ENCODE results near the gene GPER1.

The GPER1 gene

GRCh38 chr7:1103009-1103788 lies 15.3 kb downstream of the GPER1 start:
- no peak for TF ChIP-seq GATA1 (IDR thresholded peaks at IDR 0.05; ENCODE audit: low read depth, low read length)
- no peak for TF ChIP-seq POLR2A (IDR thresholded peaks at IDR 0.05; ENCODE audit: low read length)
- DNase-seq = no peak

GRCh38 chr7:1103789-1104515 lies 16.0 kb downstream of the GPER1 start:
- TF ChIP-seq GATA1 (IDR thresholded peaks at IDR 0.05; ENCODE audit: low read depth, low read length) (no peak), POLR2A (IDR thresholded peaks at IDR 0.05; ENCODE audit: low read length) (no peak)
- no peak for DNase-seq

GRCh38 chr7:1104516-1105179 lies 16.7 kb downstream of the GPER1 start:
- no peak for TF ChIP-seq POLR2A (IDR thresholded peaks at IDR 0.05; ENCODE audit: low read length)
- TF ChIP-seq GATA1 (IDR thresholded peaks at IDR 0.05; ENCODE audit: low read depth, low read length) = no peak
- no peak for DNase-seq

GRCh38 chr7:1105189-1105588 lies 17.3 kb downstream of the GPER1 start:
- TF ChIP-seq GATA1 (IDR thresholded peaks at IDR 0.05; ENCODE audit: low read depth, low read length) (no peak), POLR2A (IDR thresholded peaks at IDR 0.05; ENCODE audit: low read length) (no peak)

GRCh38 chr7:1106063-1106792 lies 18.3 kb downstream of the GPER1 start:
- TF ChIP-seq GATA1 (IDR thresholded peaks at IDR 0.05; ENCODE audit: low read depth, low read length) (no peak), POLR2A (IDR thresholded peaks at IDR 0.05; ENCODE audit: low read length) (no peak)
- no peak for DNase-seq

More at GRCh38 chr7:1105189-1105588, 17.3 kb downstream of the GPER1 start:
- DNase-seq = no peak

GRCh38 chr7:1106793-1107421 lies 19.0 kb downstream of the GPER1 start:
- DNase-seq = no peak
- TF ChIP-seq GATA1 (IDR thresholded peaks at IDR 0.05; ENCODE audit: low read depth, low read length) (no peak), POLR2A (IDR thresholded peaks at IDR 0.05; ENCODE audit: low read length) (no peak)

- TF ChIP-seq GATA1 (IDR thresholded peaks at IDR 0.05; ENCODE audit: low read depth, low read length) = no peak
- TF ChIP-seq POLR2A (IDR thresholded peaks at IDR 0.05; ENCODE audit: low read length) = no peak
- DNase-seq = no peak
Observed at GRCh38 chr7:1108264-1108920, 20.5 kb downstream of the GPER1 start.

- no peak for DNase-seq
- TF ChIP-seq POLR2A (IDR thresholded peaks at IDR 0.05; ENCODE audit: low read length) = no peak
- TF ChIP-seq GATA1 (IDR thresholded peaks at IDR 0.05; ENCODE audit: low read depth, low read length) = no peak
Observed at GRCh38 chr7:1109581-1110310, 21.8 kb downstream of the GPER1 start.

- no peak for DNase-seq
- TF ChIP-seq POLR2A (IDR thresholded peaks at IDR 0.05; ENCODE audit: low read length) (no peak), GATA1 (IDR thresholded peaks at IDR 0.05; ENCODE audit: low read depth, low read length) (no peak)
Observed at GRCh38 chr7:1110358-1110757, 22.4 kb downstream of the GPER1 start.

- TF ChIP-seq GATA1 (IDR thresholded peaks at IDR 0.05; ENCODE audit: low read depth, low read length) = no peak
- TF ChIP-seq POLR2A (IDR thresholded peaks at IDR 0.05; ENCODE audit: low read length) = no peak
Observed at GRCh38 chr7:1111156-1111555, 23.2 kb downstream of the GPER1 start.

GRCh38 chr7:1112109-1112508 lies 24.2 kb downstream of the GPER1 start:
- DNase-seq = no peak
- TF ChIP-seq GATA1 (IDR thresholded peaks at IDR 0.05; ENCODE audit: low read depth, low read length) (no peak), POLR2A (IDR thresholded peaks at IDR 0.05; ENCODE audit: low read length) (no peak)

More at GRCh38 chr7:1111156-1111555, 23.2 kb downstream of the GPER1 start:
- no peak for DNase-seq

Data from erythroblast (primary cell).